PFSK-1 (cell line): ENCODE results near the gene NISCH.

Experiments used
- POLR2AphosphoS5 ChIP-seq: IDR thresholded peaks from 2 replicates; pipeline ENCODE4 v1.6.1; 2012; ENCODE audit warnings: low read depth, mild to moderate bottlenecking, control low read depth, low read length, moderate library complexity
- TF ChIP-seq, protein P1 (sequence below), 2 experiments: IDR thresholded peaks; 2 replicates each; pipeline versions ENCODE4 v1.6.1 to v1.8.0; 2011 to 2012; ENCODE audit warnings: low read depth in 2 of 2, low read length in 2 of 2, control low read depth in 1 of 2, inconsistent platforms in 1 of 2, mild to moderate bottlenecking in 1 of 2, moderate library complexity in 1 of 2; ENCODE audit not compliant: insufficient read depth in 1 of 2

NISCH gene

GRCh38 chr3:52541050-52541449, 85.6 kb downstream of the NISCH start:
- TF ChIP-seq POLR2AphosphoS5: no peak
- TF ChIP-seq, protein P1, sequence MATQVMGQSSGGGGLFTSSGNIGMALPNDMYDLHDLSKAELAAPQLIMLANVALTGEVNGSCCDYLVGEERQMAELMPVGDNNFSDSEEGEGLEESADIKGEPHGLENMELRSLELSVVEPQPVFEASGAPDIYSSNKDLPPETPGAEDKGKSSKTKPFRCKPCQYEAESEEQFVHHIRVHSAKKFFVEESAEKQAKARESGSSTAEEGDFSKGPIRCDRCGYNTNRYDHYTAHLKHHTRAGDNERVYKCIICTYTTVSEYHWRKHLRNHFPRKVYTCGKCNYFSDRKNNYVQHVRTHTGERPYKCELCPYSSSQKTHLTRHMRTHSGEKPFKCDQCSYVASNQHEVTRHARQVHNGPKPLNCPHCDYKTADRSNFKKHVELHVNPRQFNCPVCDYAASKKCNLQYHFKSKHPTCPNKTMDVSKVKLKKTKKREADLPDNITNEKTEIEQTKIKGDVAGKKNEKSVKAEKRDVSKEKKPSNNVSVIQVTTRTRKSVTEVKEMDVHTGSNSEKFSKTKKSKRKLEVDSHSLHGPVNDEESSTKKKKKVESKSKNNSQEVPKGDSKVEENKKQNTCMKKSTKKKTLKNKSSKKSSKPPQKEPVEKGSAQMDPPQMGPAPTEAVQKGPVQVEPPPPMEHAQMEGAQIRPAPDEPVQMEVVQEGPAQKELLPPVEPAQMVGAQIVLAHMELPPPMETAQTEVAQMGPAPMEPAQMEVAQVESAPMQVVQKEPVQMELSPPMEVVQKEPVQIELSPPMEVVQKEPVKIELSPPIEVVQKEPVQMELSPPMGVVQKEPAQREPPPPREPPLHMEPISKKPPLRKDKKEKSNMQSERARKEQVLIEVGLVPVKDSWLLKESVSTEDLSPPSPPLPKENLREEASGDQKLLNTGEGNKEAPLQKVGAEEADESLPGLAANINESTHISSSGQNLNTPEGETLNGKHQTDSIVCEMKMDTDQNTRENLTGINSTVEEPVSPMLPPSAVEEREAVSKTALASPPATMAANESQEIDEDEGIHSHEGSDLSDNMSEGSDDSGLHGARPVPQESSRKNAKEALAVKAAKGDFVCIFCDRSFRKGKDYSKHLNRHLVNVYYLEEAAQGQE (IDR thresholded peaks at IDR 0.05; ENCODE audit: insufficient read depth in 1 of 2, low read depth in 2 of 2, low read length in 2 of 2): no peak
